Stimulated activated CD8-positive, alpha-beta memory T cell treated with anti-CD3 and anti-CD28 coated beads, Interleukin-4, amount 100 ng/mL, for 4 hours (primary cell): ENCODE measurements around the gene ELOVL6.
"Not testable (repeated sequence)": the region's sequence is repeated elsewhere in the genome, so short reads cannot be mapped to it uniquely, and the experiment has no call there.

Source experiments
- DNase-seq, 2 donors: peaks; one replicate each; pipeline ENCODE4 v3.0.0-alpha.2; 2020; ENCODE audit warnings: low read depth in 2 of 2, low spot score in 1 of 2

Gene ELOVL6

GRCh38 chr4:110078148-110078547 is 120.3 kb downstream of the ELOVL6 start:
- DNase-seq: not testable (repeated sequence)

GRCh38 chr4:110076828-110077227 is 121.6 kb downstream of the ELOVL6 start:
- not testable (repeated sequence) for DNase-seq

GRCh38 chr4:110075891-110076290 is 122.5 kb downstream of the ELOVL6 start:
- no peak for DNase-seq

GRCh38 chr4:110075083-110075738 is 123.2 kb downstream of the ELOVL6 start:
- DNase-seq: no peak

GRCh38 chr4:110074570-110074969 is 123.8 kb downstream of the ELOVL6 start:
- DNase-seq: no peak

- DNase-seq: no peak
Measured at GRCh38 chr4:110073053-110073845, 125.2 kb downstream of the ELOVL6 start.

GRCh38 chr4:110071466-110071865 is 126.9 kb downstream of the ELOVL6 start:
- no peak for DNase-seq

GRCh38 chr4:110068248-110068647 is 130.2 kb downstream of the ELOVL6 start:
- DNase-seq: no peak

GRCh38 chr4:110064934-110065333 is 133.5 kb downstream of the ELOVL6 start:
- DNase-seq: no peak

- no peak for DNase-seq
Measured at GRCh38 chr4:110064295-110064694, 134.1 kb downstream of the ELOVL6 start.

GRCh38 chr4:110062166-110062565 is 136.2 kb downstream of the ELOVL6 start:
- DNase-seq: no peak

GRCh38 chr4:110061076-110061475 is 137.3 kb downstream of the ELOVL6 start:
- DNase-seq: no peak

- DNase-seq: no peak
Measured at GRCh38 chr4:110059556-110060191, 138.7 kb downstream of the ELOVL6 start.

- no peak for DNase-seq
Measured at GRCh38 chr4:110058677-110059076, 139.7 kb downstream of the ELOVL6 start.

- DNase-seq: no peak
Measured at GRCh38 chr4:110055158-110055768, 143.2 kb downstream of the ELOVL6 start.

- peak; percentile 19 to 20 for DNase-seq
Measured at GRCh38 chr4:110049951-110050925, 148.2 kb downstream of the ELOVL6 start.

GRCh38 chr4:110046588-110047049 is 151.8 kb downstream of the ELOVL6 start:
- DNase-seq: no peak

- no peak for DNase-seq
Measured at GRCh38 chr4:110042545-110043517, 155.6 kb downstream of the ELOVL6 start.

- no peak for DNase-seq
Measured at GRCh38 chr4:110041735-110042134, 156.7 kb downstream of the ELOVL6 start.
